K562 (cell line): Measurements from ENCODE around the gene EEF2. TPM values are rescaled to one million over a fixed set of nuclear protein-coding genes. Genes with fewer than 3 reads are reported as not detected.

Experiments
- ATF7 ChIP-seq: fragments of 450-650 bp; IDR thresholded peaks from 2 replicates; pipeline ENCODE4 v1.7.1; 2014; ENCODE audit warnings: mild to moderate bottlenecking, moderate library complexity
- CCAR2 ChIP-seq: fragments of 200-400 bp; formaldehyde crosslinking; IDR thresholded peaks from 2 replicates; pipeline ENCODE4 v1.6.1; 2017; ENCODE audit warnings: mild to moderate bottlenecking, low read depth, low read length
- ELF4 ChIP-seq: fragments of 450-650 bp; formaldehyde crosslinking; IDR thresholded peaks from 2 replicates; pipeline ENCODE4 v1.4.0; 2022; ENCODE audit warnings: missing genetic modification characterization
- ETS2 ChIP-seq: IDR thresholded peaks from 2 replicates; pipeline ENCODE4 v1.6.1; 2016; ENCODE audit warnings: borderline replicate concordance, missing genetic modification characterization, mild to moderate bottlenecking, moderate library complexity, missing compliant biosample characterization; ENCODE audit not compliant: poor library complexity, severe bottlenecking
- GATAD2B ChIP-seq: fragments of 450-650 bp; IDR thresholded peaks from 2 replicates; pipeline ENCODE4 v1.6.1; 2017; ENCODE audit warnings: mild to moderate bottlenecking, borderline replicate concordance
- MTA1 ChIP-seq: fragments of 450-650 bp; IDR thresholded peaks from 2 replicates; pipeline ENCODE4 v1.6.1; 2017; ENCODE audit warnings: borderline replicate concordance
- PCBP1 ChIP-seq: fragments of 200-400 bp; formaldehyde crosslinking; IDR thresholded peaks from 2 replicates; pipeline ENCODE4 v1.6.1; 2018; ENCODE audit warnings: mild to moderate bottlenecking, low read depth, low read length; ENCODE audit not compliant: poor library complexity, severe bottlenecking
- PML ChIP-seq: IDR thresholded peaks from 2 replicates; pipeline ENCODE4 v1.6.1; 2012; ENCODE audit warnings: low read length, inconsistent platforms
- POLR2AphosphoS5 ChIP-seq: IDR thresholded peaks from 2 replicates; pipeline ENCODE4 v1.6.1; 2011; ENCODE audit warnings: mild to moderate bottlenecking, low read depth, low read length, moderate library complexity; ENCODE audit not compliant: control insufficient read depth, insufficient read depth
- RCOR1 ChIP-seq, 2 experiments: IDR thresholded peaks; 2 replicates each; pipeline ENCODE4 v1.6.1; 2012; ENCODE audit warnings: low read depth in 2 of 2, low read length in 2 of 2, borderline replicate concordance in 1 of 2, improper control_type of control experiment in 1 of 2
- ZNF140 ChIP-seq: fragments of 250-450 bp; sonication (Bioruptor Pico); IDR thresholded peaks from 2 replicates; pipeline ENCODE4 v1.8.0; 2021; ENCODE audit warnings: moderate library complexity, mild to moderate bottlenecking, inconsistent platforms
- ZNF583 ChIP-seq: fragments of 250-450 bp; sonication (Bioruptor Pico); IDR thresholded peaks from 2 replicates; pipeline ENCODE4 v1.4.0; 2020
- ZNF584 ChIP-seq: fragments of 200-800 bp; sonication (Bioruptor generic); IDR thresholded peaks from 2 replicates; pipeline ENCODE4 v1.6.1; 2016; ENCODE audit warnings: low read depth, mild to moderate bottlenecking, missing genetic modification characterization, missing compliant biosample characterization
- ZNF707 ChIP-seq: fragments of 250-450 bp; sonication (Bioruptor Pico); conservative IDR thresholded peaks from 2 replicates; pipeline ENCODE4 v1.8.0; 2022; ENCODE audit warnings: inconsistent platforms, mild to moderate bottlenecking, moderate library complexity
- polyA plus RNA-seq, 8 experiments: library from polyadenylated mRNA; depleted of rRNA in 4 of 8; stranded (reverse) in 5 of 8; unstranded in 3 of 8; fragments of >200 nt; fragmentation: Nextera tagmentation in 2 of 8; fragmentation: Illumina TruSeq in 1 of 8; extraction: Ambion mirVana in 2 of 8; extraction: Trizol in 1 of 8; gene quantifications; 2 replicates each; pipeline versions ENCODE4 v1.2.1 to v1.2.3, GENCODE V29; 2011 to 2014; ENCODE audit warnings: inconsistent platforms in 1 of 8, missing spikeins in 1 of 8
- total RNA-seq, 7 experiments: library from RNA; depleted of rRNA in 6 of 7; stranded (reverse); fragments of >200 nt in 6 of 7; fragmentation: Illumina TruSeq in 2 of 7; extraction: Trizol in 2 of 7; gene quantifications; 2 replicates each; pipeline versions ENCODE4 v1.2.1 to v1.2.3, GENCODE V29; 2011 to 2021; ENCODE audit warnings: low replicate concordance in 1 of 7
- TF ChIP-seq, protein P1 (sequence below): IDR thresholded peaks from 2 replicates; pipeline ENCODE4 v1.6.1; 2014; ENCODE audit warnings: antibody characterized with exemption
- TF ChIP-seq, protein P2 (sequence below): fragments of 450-650 bp; formaldehyde crosslinking; IDR thresholded peaks from 2 replicates; pipeline ENCODE4 v1.4.0; 2022; ENCODE audit warnings: missing genetic modification characterization
- TF ChIP-seq, protein P3 (sequence below): sonication (generic); formaldehyde crosslinking; IDR thresholded peaks from 2 replicates; pipeline ENCODE4 v1.5.0; 2020; ENCODE audit warnings: missing genetic modification reagents
- TF ChIP-seq, protein P4 (sequence below): sonication (generic); formaldehyde crosslinking; IDR thresholded peaks from 2 replicates; pipeline ENCODE4 v1.8.0; 2022; ENCODE audit warnings: missing genetic modification reagents, mild to moderate bottlenecking, borderline replicate concordance

Gene EEF2
- total and polyA plus RNA-seq, 9 of the 15 experiments (the other 6 are each of a cell fraction or from before 2014, with no cell fraction given): 372 to 3,003 (median 1,453) TPM

DNA sequence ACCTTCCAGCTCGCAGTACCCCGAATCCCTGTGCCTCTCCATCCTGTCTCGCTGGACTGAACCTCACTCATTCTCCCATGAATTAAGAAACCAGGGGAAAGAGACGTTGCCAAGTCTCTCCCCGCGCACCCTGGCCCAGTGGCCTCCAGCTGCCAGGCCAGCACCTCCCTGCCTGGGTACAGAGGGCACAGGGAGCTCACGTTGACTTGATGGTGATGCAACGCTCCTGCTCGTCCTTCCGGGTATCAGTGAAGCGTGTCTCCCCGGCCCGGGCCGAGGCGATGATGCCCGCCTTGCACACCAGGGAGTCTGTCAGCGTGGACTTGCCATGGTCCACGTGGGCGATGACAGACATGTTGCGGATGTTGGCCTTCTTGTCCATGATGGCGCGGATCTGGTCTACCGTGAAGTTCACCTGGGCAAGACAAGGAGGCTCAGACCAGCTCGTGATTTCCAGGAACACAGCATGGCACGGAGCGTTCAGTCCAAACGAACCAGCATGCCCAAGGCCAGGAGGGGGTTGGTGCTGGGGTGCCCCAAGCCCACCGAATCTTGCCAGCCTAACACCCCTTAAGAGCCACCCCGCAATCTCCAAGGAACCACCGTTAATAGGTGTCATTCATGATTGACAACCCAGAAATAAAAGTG, 1.2 kb downstream of the EEF2 start (continued):
- no peak for TF ChIP-seq RCOR1 (IDR thresholded peaks at IDR 0.05; ENCODE audit: borderline replicate concordance in 1 of 2, low read depth in 2 of 2, low read length in 2 of 2)
- TF ChIP-seq, protein P1, sequence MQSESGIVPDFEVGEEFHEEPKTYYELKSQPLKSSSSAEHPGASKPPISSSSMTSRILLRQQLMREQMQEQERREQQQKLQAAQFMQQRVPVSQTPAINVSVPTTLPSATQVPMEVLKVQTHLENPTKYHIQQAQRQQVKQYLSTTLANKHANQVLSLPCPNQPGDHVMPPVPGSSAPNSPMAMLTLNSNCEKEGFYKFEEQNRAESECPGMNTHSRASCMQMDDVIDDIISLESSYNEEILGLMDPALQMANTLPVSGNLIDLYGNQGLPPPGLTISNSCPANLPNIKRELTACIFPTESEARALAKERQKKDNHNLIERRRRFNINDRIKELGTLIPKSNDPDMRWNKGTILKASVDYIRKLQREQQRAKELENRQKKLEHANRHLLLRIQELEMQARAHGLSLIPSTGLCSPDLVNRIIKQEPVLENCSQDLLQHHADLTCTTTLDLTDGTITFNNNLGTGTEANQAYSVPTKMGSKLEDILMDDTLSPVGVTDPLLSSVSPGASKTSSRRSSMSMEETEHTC: no peak
- no peak for TF ChIP-seq PCBP1
- TF ChIP-seq, protein P2, sequence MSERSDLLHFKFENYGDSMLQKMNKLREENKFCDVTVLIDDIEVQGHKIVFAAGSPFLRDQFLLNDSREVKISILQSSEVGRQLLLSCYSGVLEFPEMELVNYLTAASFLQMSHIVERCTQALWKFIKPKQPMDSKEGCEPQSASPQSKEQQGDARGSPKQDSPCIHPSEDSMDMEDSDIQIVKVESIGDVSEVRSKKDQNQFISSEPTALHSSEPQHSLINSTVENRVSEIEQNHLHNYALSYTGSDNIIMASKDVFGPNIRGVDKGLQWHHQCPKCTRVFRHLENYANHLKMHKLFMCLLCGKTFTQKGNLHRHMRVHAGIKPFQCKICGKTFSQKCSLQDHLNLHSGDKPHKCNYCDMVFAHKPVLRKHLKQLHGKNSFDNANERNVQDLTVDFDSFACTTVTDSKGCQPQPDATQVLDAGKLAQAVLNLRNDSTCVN (CRISPR knock-in tag): no peak
- no peak for TF ChIP-seq ZNF583 (CRISPR knock-in tag)
- peak; percentile 33; the same call in 1 of the 2 replicates for TF ChIP-seq POLR2AphosphoS5
- no peak for TF ChIP-seq ATF7
- no peak for TF ChIP-seq CCAR2
- TF ChIP-seq, protein P3, sequence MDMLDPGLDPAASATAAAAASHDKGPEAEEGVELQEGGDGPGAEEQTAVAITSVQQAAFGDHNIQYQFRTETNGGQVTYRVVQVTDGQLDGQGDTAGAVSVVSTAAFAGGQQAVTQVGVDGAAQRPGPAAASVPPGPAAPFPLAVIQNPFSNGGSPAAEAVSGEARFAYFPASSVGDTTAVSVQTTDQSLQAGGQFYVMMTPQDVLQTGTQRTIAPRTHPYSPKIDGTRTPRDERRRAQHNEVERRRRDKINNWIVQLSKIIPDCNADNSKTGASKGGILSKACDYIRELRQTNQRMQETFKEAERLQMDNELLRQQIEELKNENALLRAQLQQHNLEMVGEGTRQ (CRISPR knock-in tag): 0 out of 2 replicates have a peak, but pooled peaks have one; percentile 8
- TF ChIP-seq ZNF707 (CRISPR knock-in tag): no peak
- no peak for TF ChIP-seq GATAD2B
- no peak for TF ChIP-seq MTA1
- TF ChIP-seq ELF4: no peak
- TF ChIP-seq, protein P4, sequence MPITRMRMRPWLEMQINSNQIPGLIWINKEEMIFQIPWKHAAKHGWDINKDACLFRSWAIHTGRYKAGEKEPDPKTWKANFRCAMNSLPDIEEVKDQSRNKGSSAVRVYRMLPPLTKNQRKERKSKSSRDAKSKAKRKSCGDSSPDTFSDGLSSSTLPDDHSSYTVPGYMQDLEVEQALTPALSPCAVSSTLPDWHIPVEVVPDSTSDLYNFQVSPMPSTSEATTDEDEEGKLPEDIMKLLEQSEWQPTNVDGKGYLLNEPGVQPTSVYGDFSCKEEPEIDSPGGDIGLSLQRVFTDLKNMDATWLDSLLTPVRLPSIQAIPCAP (CRISPR knock-in tag): no peak
- TF ChIP-seq PML: no peak
- TF ChIP-seq ETS2: no peak
- no peak for TF ChIP-seq ZNF584 (CRISPR knock-in tag)
- TF ChIP-seq ZNF140 (CRISPR knock-in tag): no peak
